ENCODE measurements around the gene ANAPC15.

DNA sequence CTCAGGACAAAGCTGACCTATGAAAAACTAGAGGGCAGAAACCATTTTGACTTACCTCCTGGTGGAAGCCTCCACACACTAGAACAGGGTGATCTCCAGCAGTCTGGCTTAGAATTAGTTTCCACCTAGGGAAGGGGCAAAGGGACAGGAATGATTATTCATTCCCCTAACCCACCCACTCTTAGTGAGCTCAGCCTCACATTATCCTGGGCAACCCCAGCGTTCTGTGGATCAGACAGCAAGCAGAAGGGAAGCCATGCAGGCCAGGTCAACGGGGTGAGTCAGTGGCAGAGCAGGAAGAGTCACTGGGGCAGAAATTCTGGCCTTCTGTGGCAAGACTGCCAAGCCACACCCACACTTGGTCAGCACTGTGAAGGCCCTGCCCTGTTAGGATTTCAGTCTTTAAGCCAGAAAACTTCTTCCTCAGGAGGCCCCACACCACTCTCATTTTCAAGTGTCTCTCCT is 42.7 kb downstream of the ANAPC15 start:
- TF ChIP-seq, protein P1, sequence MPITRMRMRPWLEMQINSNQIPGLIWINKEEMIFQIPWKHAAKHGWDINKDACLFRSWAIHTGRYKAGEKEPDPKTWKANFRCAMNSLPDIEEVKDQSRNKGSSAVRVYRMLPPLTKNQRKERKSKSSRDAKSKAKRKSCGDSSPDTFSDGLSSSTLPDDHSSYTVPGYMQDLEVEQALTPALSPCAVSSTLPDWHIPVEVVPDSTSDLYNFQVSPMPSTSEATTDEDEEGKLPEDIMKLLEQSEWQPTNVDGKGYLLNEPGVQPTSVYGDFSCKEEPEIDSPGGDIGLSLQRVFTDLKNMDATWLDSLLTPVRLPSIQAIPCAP (CRISPR knock-in tag; IDR thresholded peaks at IDR 0.05; ENCODE audit: borderline replicate concordance) = no peak
- no peak for TF ChIP-seq TRIM24 (IDR thresholded peaks at IDR 0.05)
- TF ChIP-seq, protein P2, sequence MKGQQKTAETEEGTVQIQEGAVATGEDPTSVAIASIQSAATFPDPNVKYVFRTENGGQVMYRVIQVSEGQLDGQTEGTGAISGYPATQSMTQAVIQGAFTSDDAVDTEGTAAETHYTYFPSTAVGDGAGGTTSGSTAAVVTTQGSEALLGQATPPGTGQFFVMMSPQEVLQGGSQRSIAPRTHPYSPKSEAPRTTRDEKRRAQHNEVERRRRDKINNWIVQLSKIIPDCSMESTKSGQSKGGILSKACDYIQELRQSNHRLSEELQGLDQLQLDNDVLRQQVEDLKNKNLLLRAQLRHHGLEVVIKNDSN (CRISPR knock-in tag; IDR thresholded peaks at IDR 0.05) = no peak
- TF ChIP-seq, protein P3, sequence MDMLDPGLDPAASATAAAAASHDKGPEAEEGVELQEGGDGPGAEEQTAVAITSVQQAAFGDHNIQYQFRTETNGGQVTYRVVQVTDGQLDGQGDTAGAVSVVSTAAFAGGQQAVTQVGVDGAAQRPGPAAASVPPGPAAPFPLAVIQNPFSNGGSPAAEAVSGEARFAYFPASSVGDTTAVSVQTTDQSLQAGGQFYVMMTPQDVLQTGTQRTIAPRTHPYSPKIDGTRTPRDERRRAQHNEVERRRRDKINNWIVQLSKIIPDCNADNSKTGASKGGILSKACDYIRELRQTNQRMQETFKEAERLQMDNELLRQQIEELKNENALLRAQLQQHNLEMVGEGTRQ (CRISPR knock-in tag; IDR thresholded peaks at IDR 0.05) = no peak
- TF ChIP-seq, protein P4, sequence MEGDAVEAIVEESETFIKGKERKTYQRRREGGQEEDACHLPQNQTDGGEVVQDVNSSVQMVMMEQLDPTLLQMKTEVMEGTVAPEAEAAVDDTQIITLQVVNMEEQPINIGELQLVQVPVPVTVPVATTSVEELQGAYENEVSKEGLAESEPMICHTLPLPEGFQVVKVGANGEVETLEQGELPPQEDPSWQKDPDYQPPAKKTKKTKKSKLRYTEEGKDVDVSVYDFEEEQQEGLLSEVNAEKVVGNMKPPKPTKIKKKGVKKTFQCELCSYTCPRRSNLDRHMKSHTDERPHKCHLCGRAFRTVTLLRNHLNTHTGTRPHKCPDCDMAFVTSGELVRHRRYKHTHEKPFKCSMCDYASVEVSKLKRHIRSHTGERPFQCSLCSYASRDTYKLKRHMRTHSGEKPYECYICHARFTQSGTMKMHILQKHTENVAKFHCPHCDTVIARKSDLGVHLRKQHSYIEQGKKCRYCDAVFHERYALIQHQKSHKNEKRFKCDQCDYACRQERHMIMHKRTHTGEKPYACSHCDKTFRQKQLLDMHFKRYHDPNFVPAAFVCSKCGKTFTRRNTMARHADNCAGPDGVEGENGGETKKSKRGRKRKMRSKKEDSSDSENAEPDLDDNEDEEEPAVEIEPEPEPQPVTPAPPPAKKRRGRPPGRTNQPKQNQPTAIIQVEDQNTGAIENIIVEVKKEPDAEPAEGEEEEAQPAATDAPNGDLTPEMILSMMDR (IDR thresholded peaks at IDR 0.05 in 2 of 3, conservative IDR thresholded peaks at IDR 0.05 in 1 of 3; ENCODE audit: insufficient read depth in 2 of 3, low read depth in 1 of 3, low read length in 3 of 3) = no peak
- TF ChIP-seq SMC3 (conservative IDR thresholded peaks at IDR 0.05; ENCODE audit: insufficient read depth, low read depth, low read length) = no peak
- TF ChIP-seq, protein P5, sequence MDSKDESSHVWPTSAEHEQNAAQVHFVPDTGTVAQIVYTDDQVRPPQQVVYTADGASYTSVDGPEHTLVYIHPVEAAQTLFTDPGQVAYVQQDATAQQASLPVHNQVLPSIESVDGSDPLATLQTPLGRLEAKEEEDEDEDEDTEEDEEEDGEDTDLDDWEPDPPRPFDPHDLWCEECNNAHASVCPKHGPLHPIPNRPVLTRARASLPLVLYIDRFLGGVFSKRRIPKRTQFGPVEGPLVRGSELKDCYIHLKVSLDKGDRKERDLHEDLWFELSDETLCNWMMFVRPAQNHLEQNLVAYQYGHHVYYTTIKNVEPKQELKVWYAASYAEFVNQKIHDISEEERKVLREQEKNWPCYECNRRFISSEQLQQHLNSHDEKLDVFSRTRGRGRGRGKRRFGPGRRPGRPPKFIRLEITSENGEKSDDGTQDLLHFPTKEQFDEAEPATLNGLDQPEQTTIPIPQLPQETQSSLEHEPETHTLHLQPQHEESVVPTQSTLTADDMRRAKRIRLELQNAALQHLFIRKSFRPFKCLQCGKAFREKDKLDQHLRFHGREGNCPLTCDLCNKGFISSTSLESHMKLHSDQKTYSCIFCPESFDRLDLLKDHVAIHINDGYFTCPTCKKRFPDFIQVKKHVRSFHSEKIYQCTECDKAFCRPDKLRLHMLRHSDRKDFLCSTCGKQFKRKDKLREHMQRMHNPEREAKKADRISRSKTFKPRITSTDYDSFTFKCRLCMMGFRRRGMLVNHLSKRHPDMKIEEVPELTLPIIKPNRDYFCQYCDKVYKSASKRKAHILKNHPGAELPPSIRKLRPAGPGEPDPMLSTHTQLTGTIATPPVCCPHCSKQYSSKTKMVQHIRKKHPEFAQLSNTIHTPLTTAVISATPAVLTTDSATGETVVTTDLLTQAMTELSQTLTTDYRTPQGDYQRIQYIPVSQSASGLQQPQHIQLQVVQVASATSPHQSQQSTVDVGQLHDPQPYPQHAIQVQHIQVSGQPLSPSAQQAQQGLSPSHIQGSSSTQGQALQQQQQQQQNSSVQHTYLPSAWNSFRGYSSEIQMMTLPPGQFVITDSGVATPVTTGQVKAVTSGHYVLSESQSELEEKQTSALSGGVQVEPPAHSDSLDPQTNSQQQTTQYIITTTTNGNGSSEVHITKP (IDR thresholded peaks at IDR 0.05; ENCODE audit: partially characterized antibody) = no peak
- TF ChIP-seq, protein P6, sequence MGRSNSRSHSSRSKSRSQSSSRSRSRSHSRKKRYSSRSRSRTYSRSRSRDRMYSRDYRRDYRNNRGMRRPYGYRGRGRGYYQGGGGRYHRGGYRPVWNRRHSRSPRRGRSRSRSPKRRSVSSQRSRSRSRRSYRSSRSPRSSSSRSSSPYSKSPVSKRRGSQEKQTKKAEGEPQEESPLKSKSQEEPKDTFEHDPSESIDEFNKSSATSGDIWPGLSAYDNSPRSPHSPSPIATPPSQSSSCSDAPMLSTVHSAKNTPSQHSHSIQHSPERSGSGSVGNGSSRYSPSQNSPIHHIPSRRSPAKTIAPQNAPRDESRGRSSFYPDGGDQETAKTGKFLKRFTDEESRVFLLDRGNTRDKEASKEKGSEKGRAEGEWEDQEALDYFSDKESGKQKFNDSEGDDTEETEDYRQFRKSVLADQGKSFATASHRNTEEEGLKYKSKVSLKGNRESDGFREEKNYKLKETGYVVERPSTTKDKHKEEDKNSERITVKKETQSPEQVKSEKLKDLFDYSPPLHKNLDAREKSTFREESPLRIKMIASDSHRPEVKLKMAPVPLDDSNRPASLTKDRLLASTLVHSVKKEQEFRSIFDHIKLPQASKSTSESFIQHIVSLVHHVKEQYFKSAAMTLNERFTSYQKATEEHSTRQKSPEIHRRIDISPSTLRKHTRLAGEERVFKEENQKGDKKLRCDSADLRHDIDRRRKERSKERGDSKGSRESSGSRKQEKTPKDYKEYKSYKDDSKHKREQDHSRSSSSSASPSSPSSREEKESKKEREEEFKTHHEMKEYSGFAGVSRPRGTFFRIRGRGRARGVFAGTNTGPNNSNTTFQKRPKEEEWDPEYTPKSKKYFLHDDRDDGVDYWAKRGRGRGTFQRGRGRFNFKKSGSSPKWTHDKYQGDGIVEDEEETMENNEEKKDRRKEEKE (IDR thresholded peaks at IDR 0.05; ENCODE audit: borderline replicate concordance in 1 of 2, control insufficient read depth in 1 of 2, low read depth in 2 of 2, low read length in 1 of 2) = no peak
- TF ChIP-seq JUND (IDR thresholded peaks at IDR 0.05; ENCODE audit: borderline replicate concordance, low read depth, low read length) = no peak
- TF ChIP-seq JUND (tag; IDR thresholded peaks at IDR 0.05; ENCODE audit: borderline replicate concordance, low read depth, low read length) = 0 out of 3 replicates have a peak, but pooled peaks have one; percentile 11
- TF ChIP-seq SIRT6 (IDR thresholded peaks at IDR 0.05; ENCODE audit: low read depth, low read length) = no peak
- no peak for TF ChIP-seq HNRNPK (IDR thresholded peaks at IDR 0.05; ENCODE audit: low read depth, low read length, poor library complexity, severe bottlenecking)
- no peak for TF ChIP-seq NFXL1 (CRISPR knock-in tag; IDR thresholded peaks at IDR 0.05)
- TF ChIP-seq, protein P7, sequence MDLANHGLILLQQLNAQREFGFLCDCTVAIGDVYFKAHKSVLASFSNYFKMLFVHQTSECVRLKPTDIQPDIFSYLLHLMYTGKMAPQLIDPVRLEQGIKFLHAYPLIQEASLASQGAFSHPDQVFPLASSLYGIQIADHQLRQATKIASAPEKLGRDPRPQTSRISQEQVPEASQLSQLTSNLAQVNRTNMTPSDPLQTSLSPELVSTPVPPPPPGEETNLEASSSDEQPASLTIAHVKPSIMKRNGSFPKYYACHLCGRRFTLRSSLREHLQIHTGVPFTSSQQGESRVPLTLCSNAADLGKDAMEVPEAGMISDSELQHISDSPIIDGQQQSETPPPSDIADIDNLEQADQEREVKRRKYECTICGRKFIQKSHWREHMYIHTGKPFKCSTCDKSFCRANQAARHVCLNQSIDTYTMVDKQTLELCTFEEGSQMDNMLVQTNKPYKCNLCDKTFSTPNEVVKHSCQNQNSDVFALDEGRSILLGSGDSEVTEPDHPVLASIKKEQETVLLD (IDR thresholded peaks at IDR 0.05) = no peak
